H1 (cell line): Measurements from ENCODE around the gene PFKP.

Source experiments
- BRCA1 ChIP-seq: IDR thresholded peaks from 2 replicates; pipeline ENCODE4 v1.6.1; 2012; ENCODE audit warnings: low read depth, low read length, improper control_type of control experiment
- CREB1 ChIP-seq: IDR thresholded peaks from 2 replicates; pipeline ENCODE4 v1.6.1; 2012; ENCODE audit warnings: inconsistent platforms
- EGR1 ChIP-seq: IDR thresholded peaks from 2 replicates; pipeline ENCODE4 v1.6.1; 2011; ENCODE audit warnings: low read depth, low read length, borderline replicate concordance
- EP300 ChIP-seq, 2 experiments: IDR thresholded peaks; 1 replicate in 1 of 2; 2 replicates in 1 of 2; pipeline ENCODE4 v1.6.1; 2011 to 2012; ENCODE audit warnings: low read depth in 2 of 2, low read length in 2 of 2, mild to moderate bottlenecking in 2 of 2, borderline replicate concordance in 1 of 2, inconsistent platforms in 1 of 2, moderate library complexity in 1 of 2
- EZH2 ChIP-seq: fragments of 200-600 bp; sonication (generic); IDR thresholded peaks from 2 replicates; pipeline ENCODE4 v1.7.1; 2012; ENCODE audit warnings: low read depth, mild to moderate bottlenecking, moderate library complexity, low read length, inconsistent platforms; ENCODE audit not compliant: severe bottlenecking
- GABPA ChIP-seq: IDR thresholded peaks from 2 replicates; pipeline ENCODE4 v1.6.1; 2011; ENCODE audit warnings: mild to moderate bottlenecking, low read length, moderate library complexity, borderline replicate concordance; ENCODE audit not compliant: insufficient read depth
- MAFK ChIP-seq: IDR thresholded peaks from 2 replicates; pipeline ENCODE4 v1.6.1; 2012; ENCODE audit warnings: low read depth, mild to moderate bottlenecking, improper control_type of control experiment, low read length
- MAX ChIP-seq: IDR thresholded peaks from 2 replicates; pipeline ENCODE4 v1.6.1; 2012; ENCODE audit warnings: inconsistent platforms
- POLR2AphosphoS5 ChIP-seq: IDR thresholded peaks from 2 replicates; pipeline ENCODE4 v1.6.1; 2011; ENCODE audit warnings: low read depth, low read length
- RBBP5 ChIP-seq: IDR thresholded peaks from 2 replicates; pipeline ENCODE4 v1.7.1; 2012; ENCODE audit warnings: low read depth, mild to moderate bottlenecking, inconsistent platforms, low read length, moderate library complexity, borderline replicate concordance
- SP1 ChIP-seq: IDR thresholded peaks from 2 replicates; pipeline ENCODE4 v1.6.1; 2011; ENCODE audit warnings: low read depth, low read length
- ZNF274 ChIP-seq: IDR thresholded peaks from 2 replicates; pipeline ENCODE4 v1.7.0; 2012; ENCODE audit warnings: low read length, borderline replicate concordance; ENCODE audit errors: extremely low read depth
- TF ChIP-seq, protein P1 (sequence below), 3 experiments: IDR thresholded peaks; 1 replicate in 2 of 3; 2 replicates in 1 of 3; pipeline versions ENCODE4 v1.5.1 to v1.6.1; 2011; ENCODE audit warnings: low read length in 3 of 3, mild to moderate bottlenecking in 3 of 3, inconsistent platforms in 2 of 3, low read depth in 1 of 3, moderate library complexity in 1 of 3; ENCODE audit not compliant: insufficient read depth in 1 of 3; ENCODE audit errors: control extremely low read depth in 1 of 3

DNA sequence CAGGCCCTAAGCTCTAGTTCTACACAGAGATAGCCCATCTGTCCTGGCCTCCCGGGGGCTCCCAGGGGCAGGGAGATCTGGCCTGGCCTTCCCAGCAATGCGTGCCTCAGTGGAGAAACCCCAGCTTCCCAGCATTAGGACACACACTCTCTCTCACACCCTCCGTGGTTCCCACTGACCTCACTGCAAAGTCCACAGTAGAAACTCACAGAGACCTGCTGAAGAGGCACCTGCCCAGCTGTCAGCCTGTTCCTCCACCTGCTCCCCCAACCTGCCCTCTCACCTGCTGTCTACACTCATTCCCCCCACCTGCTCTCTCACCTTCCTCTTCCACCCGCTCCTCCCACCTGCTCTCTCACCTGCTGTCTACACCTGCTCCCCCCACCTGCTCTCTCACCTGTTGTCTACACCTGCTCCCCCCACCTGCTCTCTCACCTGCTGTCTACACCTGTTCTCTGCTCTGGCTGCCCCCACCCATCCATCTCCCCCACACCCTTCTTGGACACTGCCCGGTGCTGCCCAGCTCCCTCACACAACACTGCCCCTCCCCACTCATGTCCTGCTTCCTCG is 21.1 kb upstream of the PFKP start:
- TF ChIP-seq SP1, result no peak
- no peak for TF ChIP-seq MAFK
- no peak for TF ChIP-seq MAX
- no peak for TF ChIP-seq EGR1
- no peak for TF ChIP-seq GABPA
- TF ChIP-seq RBBP5, result no peak
- TF ChIP-seq EP300 (IDR thresholded peaks at IDR 0.05; ENCODE audit: borderline replicate concordance in 1 of 2, low read depth in 2 of 2, low read length in 2 of 2), result no peak
- TF ChIP-seq, protein P1, sequence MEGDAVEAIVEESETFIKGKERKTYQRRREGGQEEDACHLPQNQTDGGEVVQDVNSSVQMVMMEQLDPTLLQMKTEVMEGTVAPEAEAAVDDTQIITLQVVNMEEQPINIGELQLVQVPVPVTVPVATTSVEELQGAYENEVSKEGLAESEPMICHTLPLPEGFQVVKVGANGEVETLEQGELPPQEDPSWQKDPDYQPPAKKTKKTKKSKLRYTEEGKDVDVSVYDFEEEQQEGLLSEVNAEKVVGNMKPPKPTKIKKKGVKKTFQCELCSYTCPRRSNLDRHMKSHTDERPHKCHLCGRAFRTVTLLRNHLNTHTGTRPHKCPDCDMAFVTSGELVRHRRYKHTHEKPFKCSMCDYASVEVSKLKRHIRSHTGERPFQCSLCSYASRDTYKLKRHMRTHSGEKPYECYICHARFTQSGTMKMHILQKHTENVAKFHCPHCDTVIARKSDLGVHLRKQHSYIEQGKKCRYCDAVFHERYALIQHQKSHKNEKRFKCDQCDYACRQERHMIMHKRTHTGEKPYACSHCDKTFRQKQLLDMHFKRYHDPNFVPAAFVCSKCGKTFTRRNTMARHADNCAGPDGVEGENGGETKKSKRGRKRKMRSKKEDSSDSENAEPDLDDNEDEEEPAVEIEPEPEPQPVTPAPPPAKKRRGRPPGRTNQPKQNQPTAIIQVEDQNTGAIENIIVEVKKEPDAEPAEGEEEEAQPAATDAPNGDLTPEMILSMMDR (IDR thresholded peaks at IDR 0.05; ENCODE audit: control extremely low read depth in 1 of 3, insufficient read depth in 1 of 3, low read depth in 1 of 3, low read length in 3 of 3), result no peak
- TF ChIP-seq EZH2, result no peak
- no peak for TF ChIP-seq CREB1
- no peak for TF ChIP-seq ZNF274
- TF ChIP-seq BRCA1, result no peak
- TF ChIP-seq POLR2AphosphoS5, result no peak
